ENCODE data around the gene SYT13. TPM values are rescaled to one million over a fixed set of nuclear protein-coding genes. Genes with fewer than 3 reads are reported as not detected.

SYT13 gene
- total RNA-seq, 4 donors from 2014 or later = 0.23 to 0.83 (median 0.42) TPM; not detected in 1

GRCh38 chr11:45290586-45290985 lies 4.4 kb upstream of the SYT13 start:
- peaks cover 0 to 59% (median 25%) of the 10 kb centered on the region in 4 donors for H3K27me3 ChIP-seq
- intact Hi-C loops (cut with DNase I) = loop anchor here (5.0 to 10.0 kb wide), 3 partner anchors 42 to 356 kb away; no protein-coding TSS in a partner anchor
- no peak overlapping the region for H3K4me3 ChIP-seq
- TF ChIP-seq POLR2A (IDR thresholded peaks at IDR 0.05; ENCODE audit: low read depth) (no peak), EP300 (IDR thresholded peaks at IDR 0.05) (no peak), POLR2AphosphoS5 (IDR thresholded peaks at IDR 0.05) (no peak), CTCF (IDR thresholded peaks at IDR 0.05) (no peak)
- no peaks in the 10 kb centered on the region for H3K36me3 ChIP-seq
- peaks cover 0 to 10% (median 7%) of the 10 kb centered on the region in 4 donors for H3K9me3 ChIP-seq
- peak; percentile 90 for DNase-seq (ENCODE audit: extremely low spot score)
- H3K27ac ChIP-seq (replicated peaks in 1 of 4) = no peak overlapping the region
- 91% methylated on average over 1 of the region's 1 CpG for WGBS
- peaks cover 7 to 9% (median 8%) of the 10 kb centered on the region in 4 donors for H3K4me1 ChIP-seq

GRCh38 chr11:45289369-45289768 lies 3.2 kb upstream of the SYT13 start:
- Histone ChIP-seq H3K4me1 (peaks cover 8 to 11% (median 8%) of the 10 kb centered on the region in 4 donors), H3K27me3 (peaks cover 0 to 71% (median 29%) of the 10 kb centered on the region in 4 donors), H3K36me3 (no peaks in the 10 kb centered on the region), H3K4me3 (no peak overlapping the region), H3K27ac (replicated peaks in 1 of 4) (no peak overlapping the region), H3K9me3 (peaks cover 0 to 10% (median 7%) of the 10 kb centered on the region in 4 donors)
- 93% methylated on average over 1 of the region's 1 CpG for WGBS
- intact Hi-C loops (cut with DNase I) = no loop called here
- no peak for DNase-seq (ENCODE audit: extremely low spot score)
- TF ChIP-seq POLR2A (IDR thresholded peaks at IDR 0.05; ENCODE audit: low read depth) (no peak), EP300 (IDR thresholded peaks at IDR 0.05) (no peak), POLR2AphosphoS5 (IDR thresholded peaks at IDR 0.05) (no peak), CTCF (IDR thresholded peaks at IDR 0.05) (no peak)

GRCh38 chr11:45288339-45288738 lies 2.2 kb upstream of the SYT13 start:
- TF ChIP-seq POLR2AphosphoS5 (IDR thresholded peaks at IDR 0.05) = no peak
- no peak for TF ChIP-seq EP300 (IDR thresholded peaks at IDR 0.05)
- TF ChIP-seq POLR2A (IDR thresholded peaks at IDR 0.05; ENCODE audit: low read depth) = no peak
- TF ChIP-seq CTCF (IDR thresholded peaks at IDR 0.05) = no peak
- intact Hi-C loops (cut with DNase I) = no loop called here
- WGBS = 63% methylated on average over 2 of the region's 2 CpGs
- DNase-seq (ENCODE audit: extremely low spot score) = no peak
- no peak overlapping the region for H3K27ac ChIP-seq (replicated peaks in 1 of 4)
- peaks cover 0 to 10% (median 7%) of the 10 kb centered on the region in 4 donors for H3K9me3 ChIP-seq
- no peak overlapping the region for H3K4me3 ChIP-seq
- peaks cover 8 to 11% (median 8%) of the 10 kb centered on the region in 4 donors for H3K4me1 ChIP-seq
- peaks cover 0 to 81% (median 29%) of the 10 kb centered on the region in 4 donors for H3K27me3 ChIP-seq
- H3K36me3 ChIP-seq = no peaks in the 10 kb centered on the region

DNA sequence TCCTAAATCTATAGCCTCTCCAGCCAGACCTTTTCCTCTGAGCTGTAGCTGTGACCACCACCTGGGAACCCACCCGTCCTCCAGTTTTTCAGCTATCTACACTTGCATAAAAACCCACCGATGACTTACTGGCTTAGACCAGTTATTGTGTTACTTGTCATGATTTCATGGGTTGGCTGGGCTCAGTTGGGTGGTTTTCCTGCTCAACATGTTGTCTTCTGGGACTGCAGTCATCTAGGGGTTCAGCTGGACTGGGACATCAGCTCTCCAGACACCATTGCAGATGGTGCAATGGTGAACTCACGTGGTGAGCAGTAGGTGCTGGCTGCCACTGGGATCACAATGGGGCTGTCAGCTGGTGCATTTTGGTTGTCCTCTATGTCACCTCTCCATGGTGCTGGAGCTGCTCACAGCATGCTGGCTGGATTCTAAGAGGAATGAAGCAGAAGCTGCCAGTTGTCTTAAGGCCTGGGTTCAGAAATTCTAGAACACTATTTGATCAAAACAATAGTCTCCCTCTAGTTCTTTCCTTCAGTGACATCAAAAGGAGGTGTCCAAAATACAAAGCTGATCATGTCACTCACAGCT lies 1.3 kb upstream of the SYT13 start:
- Histone ChIP-seq H3K9me3 (peaks cover 0 to 10% (median 7%) of the 10 kb centered on the region in 4 donors), H3K36me3 (no peaks in the 10 kb centered on the region), H3K4me3 (no peak overlapping the region), H3K27me3 (peaks cover 0 to 86% (median 29%) of the 10 kb centered on the region in 4 donors), H3K27ac (replicated peaks in 1 of 4) (no peak overlapping the region), H3K4me1 (peaks cover 8 to 11% (median 8%) of the 10 kb centered on the region in 4 donors)
- WGBS = 63% methylated on average over 3 of the region's 3 CpGs
- no peak for DNase-seq (ENCODE audit: extremely low spot score)
- intact Hi-C loops (cut with DNase I) = no loop called here
- TF ChIP-seq POLR2A (IDR thresholded peaks at IDR 0.05; ENCODE audit: low read depth) (no peak), EP300 (IDR thresholded peaks at IDR 0.05) (no peak), CTCF (IDR thresholded peaks at IDR 0.05) (no peak), POLR2AphosphoS5 (IDR thresholded peaks at IDR 0.05) (no peak)

All from esophagus muscularis mucosa (tissue), 4 donors.